Measurements from ENCODE around the gene GHRHR. TPM values are rescaled to one million over a fixed set of nuclear protein-coding genes. Genes with fewer than 3 reads are reported as not detected.
A peak's percentile ranks its signal among the peaks of the same experiment; 100 is the strongest.

GHRHR gene
- polyA plus RNA-seq, 3 donors: 0.14 to 0.29 (median 0.15) TPM

DNA sequence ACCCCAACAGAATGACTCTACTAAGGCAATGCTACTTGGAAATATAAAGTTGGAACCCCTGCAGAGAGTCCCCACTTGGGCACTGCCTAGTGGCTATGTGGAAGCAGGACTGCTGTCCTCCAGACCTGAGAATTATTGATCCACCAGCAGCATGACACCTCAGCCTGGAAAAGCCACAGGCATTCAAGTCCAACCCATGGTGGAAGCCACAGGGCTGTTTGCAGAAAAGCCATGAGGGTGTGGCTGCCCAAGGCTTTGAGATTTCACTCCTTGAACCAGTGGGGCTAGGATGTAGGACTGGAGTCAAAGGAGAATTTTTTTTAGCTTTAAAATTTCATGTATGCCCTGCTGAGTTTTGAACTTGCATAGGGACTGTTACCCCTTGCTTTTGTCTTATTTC, 13.6 kb upstream of the GHRHR start:
- DNase-seq (ENCODE audit: extremely low read depth in 1 of 11, low read depth in 9 of 11, low spot score in 4 of 11): no peak

DNA sequence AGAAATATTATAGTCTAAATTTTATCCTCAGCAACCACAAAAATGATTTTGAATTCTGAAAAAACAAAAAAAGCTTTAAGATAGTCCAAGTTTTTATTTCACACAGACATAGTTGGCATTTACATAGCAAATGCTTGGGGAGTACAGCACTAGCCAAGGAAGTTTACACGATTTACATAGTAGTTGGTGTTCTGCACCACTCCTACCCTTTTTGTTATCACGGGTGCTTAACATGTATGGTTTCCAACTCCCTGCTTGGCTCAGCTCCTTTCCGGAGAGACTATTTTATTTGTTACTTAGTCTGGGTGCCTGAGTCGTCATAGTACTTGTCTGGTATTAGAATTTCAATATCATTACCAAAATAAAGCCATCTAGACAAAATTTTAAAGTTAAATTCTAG, 8.8 kb upstream of the GHRHR start:
- DNase-seq (ENCODE audit: extremely low read depth in 1 of 11, low read depth in 9 of 11, low spot score in 4 of 11): no peak

DNA sequence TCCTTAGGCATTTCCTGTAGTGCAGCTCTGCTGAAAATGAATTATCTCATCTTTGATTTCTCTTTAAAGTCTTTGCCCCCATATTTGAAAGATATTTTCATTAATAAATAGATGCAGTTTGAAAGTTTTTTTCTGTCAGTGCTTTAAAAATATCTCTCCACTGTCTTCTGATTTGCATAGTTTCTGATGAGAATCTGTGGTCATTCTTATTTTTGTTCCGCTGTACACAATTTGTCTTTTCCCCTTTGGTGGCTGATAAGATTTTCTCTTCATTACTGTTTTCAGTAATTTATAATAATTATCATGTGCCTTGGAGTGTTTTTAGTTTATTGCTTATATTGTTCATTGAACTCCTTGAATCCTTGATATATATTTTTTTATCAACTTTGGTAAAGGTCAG, 7.0 kb upstream of the GHRHR start:
- no peak for DNase-seq (ENCODE audit: extremely low read depth in 1 of 11, low read depth in 9 of 11, low spot score in 4 of 11)

DNA sequence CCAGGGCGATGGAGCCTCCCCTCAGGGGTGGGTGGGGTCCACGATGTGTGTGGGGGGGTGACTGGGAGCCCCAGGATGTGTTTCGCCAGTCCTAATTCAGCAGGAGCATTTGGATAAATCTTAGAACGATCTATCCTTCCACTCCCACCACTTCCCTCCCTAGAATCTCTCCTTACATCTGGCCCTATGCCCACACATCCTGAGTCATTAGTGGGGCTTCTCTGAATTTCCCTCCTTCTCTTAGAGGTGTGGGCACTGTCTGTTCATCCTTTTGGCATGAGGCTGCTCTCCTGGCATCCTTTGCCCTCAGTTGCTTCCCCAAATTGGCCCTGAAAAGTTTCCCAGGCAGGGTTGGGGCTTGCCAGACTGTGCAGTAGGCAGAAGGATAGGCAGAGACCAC, 1.6 kb downstream of the GHRHR start:
- no peak for DNase-seq (ENCODE audit: extremely low read depth in 1 of 11, low read depth in 9 of 11, low spot score in 4 of 11)

DNA sequence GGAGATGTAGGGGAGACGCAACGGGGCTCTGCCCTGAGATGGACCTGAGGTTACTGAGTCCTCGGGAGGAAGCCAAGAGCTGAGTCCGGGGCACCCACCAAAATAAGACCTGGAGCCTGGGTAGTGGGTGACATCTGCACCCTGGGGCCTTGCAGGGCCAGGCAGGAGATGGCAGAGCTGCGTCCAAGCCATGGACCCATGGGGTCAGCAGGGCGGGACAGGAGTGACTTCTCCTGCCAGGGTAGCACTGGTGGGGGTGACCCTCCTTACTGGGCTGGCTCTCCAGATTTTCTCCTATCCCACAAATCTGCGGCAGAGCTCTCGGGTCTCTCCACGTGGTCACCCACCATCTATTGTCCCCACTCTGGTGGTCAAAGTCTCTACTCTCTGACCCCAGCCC, 2.1 kb downstream of the GHRHR start:
- no peak for DNase-seq (ENCODE audit: extremely low read depth in 1 of 11, low read depth in 9 of 11, low spot score in 4 of 11)

DNA sequence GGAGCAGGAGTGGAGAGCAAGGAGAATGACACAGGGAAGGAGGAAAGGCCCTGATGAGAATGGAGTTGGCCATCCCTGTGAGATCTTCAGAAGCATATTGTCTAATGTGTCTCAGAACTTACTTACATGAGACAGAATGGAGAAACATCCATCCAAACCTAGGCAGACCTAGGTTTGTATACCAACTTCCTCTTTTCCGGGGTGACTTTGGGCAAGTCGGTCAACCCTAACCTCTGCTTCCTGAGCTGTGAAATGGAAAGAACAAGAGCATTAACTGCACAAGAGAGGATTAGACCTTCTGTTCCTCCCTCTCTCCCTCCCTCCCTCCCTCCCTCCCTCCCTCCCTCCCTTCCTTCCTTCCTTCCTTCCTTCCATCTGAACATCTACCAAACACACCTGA, 4.5 kb downstream of the GHRHR start:
- DNase-seq (ENCODE audit: extremely low read depth in 1 of 11, low read depth in 9 of 11, low spot score in 4 of 11): no peak

DNA sequence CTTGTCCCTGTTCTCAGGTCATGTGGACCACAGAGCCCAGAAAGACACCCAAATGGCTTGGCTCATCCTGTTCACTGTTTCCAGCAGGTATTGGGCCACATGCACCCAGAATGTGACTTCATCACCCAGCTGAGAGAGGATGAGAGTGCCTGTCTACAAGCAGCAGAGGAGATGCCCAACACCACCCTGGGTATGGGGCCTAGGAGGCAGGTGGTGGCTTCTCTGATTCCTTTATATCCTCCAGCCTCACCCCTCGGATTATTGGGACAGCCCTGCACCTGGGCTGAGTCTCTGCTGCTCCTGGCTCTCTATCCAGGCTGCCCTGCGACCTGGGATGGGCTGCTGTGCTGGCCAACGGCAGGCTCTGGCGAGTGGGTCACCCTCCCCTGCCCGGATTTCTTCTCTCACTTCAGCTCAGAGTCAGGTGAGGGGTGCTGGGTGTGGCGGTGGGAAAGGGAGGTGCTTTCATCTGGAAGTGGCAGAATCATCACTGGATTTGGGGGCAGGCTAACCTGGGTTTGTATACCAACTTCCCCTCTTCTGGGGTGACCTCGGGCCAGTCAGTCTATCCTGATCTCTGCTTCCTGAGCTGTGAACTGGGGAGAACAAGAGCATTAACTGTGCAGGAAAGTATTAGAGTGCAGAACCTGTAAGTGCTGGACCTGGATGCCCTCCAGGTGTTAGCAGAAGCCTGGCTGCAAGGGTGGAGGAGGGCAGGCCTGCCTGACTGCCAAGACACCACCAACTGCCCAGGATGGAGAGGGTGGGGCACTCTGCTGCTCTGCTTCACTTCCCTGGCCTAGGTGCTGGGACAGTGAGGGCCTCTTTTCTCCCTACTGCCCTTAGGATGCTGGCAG, 5.2 kb downstream of the GHRHR start:
- DNase-seq (ENCODE audit: extremely low read depth in 1 of 11, low read depth in 9 of 11, low spot score in 4 of 11): no peak

DNA sequence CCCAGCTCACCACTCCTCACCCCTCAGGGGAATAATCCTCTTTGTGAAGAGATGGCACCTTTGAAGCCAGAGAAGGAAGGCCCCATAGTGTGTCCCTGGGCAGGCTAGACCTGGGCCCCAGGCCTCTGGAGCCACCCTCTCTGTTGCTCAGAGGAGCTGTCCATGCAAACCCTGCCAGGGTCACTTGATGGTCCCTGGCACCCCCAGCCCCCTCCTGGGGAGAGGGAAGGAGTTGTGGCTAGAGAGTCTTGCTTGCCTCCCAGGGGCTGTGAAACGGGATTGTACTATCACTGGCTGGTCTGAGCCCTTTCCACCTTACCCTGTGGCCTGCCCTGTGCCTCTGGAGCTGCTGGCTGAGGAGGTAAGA, 5.8 kb downstream of the GHRHR start:
- no peak for DNase-seq (ENCODE audit: extremely low read depth in 1 of 11, low read depth in 9 of 11, low spot score in 4 of 11)

DNA sequence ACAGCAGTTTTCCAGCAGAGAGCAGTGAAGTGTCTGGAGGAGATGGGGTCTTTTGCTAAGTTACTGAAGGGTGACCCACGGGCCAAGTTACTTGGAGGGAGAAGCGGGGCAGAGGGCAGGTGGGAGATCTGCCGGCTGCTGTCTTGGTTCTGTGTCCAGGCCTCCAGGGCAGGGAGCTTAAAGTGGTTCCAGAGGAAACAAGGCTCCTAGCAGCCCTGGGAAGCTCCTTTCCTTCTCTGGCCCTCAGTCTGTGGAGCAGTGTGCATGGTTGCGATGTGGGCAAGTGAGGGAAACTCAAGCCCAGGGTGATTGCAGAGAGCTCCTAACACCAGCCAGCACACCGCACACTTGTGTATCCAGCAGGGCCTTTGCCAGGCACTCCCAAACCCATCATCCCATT, 6.3 kb downstream of the GHRHR start:
- no peak for DNase-seq (ENCODE audit: extremely low read depth in 1 of 11, low read depth in 9 of 11, low spot score in 4 of 11)

DNA sequence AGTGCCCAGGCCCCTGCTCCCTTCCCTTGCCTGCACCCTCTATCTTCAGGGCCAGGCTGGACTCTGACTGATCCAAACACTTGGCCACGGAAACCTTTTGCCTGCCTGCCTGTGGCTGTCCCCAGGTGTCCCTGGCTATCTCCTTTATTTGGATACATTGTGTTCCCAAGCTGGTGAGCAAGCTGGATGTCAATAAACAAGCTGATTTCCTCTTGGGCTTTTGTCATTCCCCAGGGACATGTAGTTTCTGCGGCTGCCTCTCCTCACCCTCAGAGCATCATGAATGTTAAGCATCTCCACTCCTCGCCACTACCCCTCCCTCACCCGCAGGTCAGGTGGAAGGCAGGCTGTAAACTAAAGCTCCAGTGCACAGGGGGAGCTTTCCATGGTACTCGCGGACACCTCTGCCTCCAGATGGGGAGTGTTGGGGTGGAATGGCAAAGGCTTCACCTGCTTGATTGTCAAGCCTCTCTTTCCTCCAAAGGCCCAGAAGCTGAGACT, 6.9 kb downstream of the GHRHR start:
- DNase-seq (ENCODE audit: extremely low read depth in 1 of 11, low read depth in 9 of 11, low spot score in 4 of 11): no peak

DNA sequence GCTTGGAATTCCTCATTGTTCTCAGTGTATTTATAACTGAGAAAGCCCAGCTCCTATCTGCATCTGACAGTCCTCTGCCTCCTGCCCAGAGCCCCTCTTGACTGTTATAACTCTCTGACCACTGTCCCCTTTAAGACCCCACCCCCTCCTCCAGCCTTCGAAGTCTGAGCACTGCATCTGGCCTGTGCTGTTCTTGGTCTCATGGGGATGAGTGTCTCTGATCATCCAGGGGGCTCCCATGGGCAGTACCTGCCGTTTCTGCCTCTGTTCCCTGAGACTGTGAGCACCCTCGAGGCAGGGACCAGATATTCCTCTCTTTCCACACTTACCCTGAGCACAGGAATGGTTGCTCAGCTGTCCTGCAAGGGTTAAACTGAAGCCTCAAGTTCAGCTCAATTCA, 7.7 kb downstream of the GHRHR start:
- no peak for DNase-seq (ENCODE audit: extremely low read depth in 1 of 11, low read depth in 9 of 11, low spot score in 4 of 11)

DNA sequence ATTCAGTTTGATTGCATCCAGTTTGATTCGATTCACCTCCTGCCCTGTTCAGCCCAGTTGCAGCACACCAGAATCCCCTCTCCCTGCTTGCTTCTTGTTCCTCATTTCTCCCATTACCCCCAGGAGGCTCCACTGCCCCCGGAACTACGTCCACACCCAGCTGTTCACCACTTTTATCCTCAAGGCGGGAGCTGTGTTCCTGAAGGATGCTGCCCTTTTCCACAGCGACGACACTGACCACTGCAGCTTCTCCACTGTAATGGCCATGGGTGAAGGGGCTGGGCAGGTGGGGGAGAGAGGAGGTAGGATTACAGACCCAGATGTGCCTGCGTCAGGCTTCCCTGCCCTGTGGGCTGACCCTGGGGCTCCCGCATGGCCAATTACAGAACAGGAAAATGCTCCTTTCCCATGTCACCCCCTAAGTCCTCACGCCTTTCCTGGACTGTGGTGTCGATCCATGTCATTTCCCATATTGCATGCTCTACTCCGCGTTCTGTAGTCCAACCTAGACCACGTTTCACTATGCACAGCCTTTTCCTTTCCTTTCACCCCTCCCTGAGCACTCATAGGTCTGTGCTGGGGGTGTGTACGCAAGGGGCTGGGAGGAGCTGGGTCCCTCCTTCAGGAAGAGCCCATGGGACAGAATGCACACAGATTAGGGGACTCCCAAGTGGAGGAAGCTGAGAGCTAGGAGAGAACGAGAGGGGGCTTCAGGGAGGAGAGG, 8.2 kb downstream of the GHRHR start:
- no peak for DNase-seq (ENCODE audit: extremely low read depth in 1 of 11, low read depth in 9 of 11, low spot score in 4 of 11)

DNA sequence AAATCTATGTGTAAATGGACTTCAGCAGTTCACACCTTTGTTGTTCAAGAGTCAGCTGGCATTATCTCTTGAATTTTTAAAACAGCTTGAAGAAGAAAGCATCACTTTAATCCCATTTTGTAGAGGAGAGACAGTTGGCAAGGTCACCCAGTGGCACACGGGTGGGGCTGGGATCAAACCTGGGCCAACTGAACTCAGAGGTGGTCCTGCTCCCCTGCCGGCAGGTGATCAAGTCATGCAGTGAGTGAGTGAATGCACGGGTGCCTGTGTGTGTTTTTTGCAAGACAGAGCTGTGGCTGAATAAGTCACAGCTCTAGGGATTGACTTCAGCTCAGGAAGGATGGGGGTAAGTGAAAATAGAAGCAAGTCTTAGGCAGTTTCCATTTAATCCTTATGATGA, 9.5 kb downstream of the GHRHR start:
- DNase-seq (ENCODE audit: extremely low read depth in 1 of 11, low read depth in 9 of 11, low spot score in 4 of 11): no peak

DNA sequence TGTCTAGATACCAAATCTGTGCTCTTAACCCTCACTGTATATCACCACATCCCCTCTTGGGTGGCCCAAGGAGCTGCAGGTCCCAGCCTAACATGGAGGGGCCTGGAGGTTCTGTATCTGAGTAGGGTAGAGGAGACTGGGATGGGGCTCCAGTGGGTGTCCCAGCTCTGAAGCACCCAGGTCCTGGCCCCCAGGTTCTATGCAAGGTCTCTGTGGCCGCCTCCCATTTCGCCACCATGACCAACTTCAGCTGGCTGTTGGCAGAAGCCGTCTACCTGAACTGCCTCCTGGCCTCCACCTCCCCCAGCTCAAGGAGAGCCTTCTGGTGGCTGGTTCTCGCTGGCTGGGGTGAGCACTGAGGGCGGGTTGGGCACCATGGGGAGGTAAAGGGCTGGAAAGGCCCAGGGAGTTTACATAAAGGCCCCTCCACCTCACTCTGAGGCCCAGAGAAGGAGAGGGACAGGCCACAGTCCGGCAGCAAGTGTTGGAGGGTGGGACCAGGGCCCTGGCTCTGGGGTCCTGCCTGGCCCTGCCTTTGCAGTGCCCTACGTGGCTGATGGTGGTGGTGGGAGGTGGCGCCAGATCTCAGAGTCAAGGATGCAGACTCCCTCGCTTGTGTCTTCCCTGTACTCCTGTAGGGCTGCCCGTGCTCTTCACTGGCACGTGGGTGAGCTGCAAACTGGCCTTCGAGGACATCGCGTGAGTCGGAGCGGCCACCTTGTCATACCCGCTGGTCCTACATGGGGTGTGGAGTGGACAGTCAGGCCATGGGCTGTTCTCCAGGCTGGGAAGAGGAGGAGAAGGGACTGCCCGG, 10.2 kb downstream of the GHRHR start:
- no peak for DNase-seq (ENCODE audit: extremely low read depth in 1 of 11, low read depth in 9 of 11, low spot score in 4 of 11)

DNA sequence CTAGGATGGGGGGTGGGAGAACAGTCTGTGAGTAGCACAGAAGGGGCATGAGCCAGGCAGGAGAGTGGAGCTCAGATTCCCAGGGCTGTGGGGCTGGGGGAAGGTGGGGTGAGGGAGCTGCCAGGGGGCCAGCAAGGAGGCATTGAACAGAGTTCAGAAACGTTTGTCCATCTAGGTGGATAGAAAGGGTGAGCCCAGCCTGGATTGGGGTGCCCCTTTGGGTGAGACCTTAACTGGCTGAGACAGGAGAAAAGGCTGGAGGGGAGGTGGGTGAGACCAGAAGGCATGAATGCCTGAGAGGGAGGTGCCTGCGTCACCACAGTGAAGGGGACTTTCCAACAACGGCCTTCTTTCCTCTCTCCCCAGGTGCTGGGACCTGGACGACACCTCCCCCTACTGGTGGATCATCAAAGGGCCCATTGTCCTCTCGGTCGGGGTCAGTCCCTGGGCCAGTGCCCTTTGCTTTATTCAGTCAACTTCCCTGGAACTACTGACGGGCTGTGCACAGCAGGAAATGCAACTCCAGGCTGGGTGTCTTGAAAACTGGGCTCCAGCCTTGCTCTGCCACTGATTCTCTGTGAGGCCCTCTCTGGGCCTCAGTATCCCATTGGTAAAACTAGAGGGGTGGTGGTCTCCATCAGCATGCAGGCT, 11.0 kb downstream of the GHRHR start:
- DNase-seq (ENCODE audit: extremely low read depth in 1 of 11, low read depth in 9 of 11, low spot score in 4 of 11): peak in 6 of 11 donors; percentile 17 to 49 (median 26)

DNA sequence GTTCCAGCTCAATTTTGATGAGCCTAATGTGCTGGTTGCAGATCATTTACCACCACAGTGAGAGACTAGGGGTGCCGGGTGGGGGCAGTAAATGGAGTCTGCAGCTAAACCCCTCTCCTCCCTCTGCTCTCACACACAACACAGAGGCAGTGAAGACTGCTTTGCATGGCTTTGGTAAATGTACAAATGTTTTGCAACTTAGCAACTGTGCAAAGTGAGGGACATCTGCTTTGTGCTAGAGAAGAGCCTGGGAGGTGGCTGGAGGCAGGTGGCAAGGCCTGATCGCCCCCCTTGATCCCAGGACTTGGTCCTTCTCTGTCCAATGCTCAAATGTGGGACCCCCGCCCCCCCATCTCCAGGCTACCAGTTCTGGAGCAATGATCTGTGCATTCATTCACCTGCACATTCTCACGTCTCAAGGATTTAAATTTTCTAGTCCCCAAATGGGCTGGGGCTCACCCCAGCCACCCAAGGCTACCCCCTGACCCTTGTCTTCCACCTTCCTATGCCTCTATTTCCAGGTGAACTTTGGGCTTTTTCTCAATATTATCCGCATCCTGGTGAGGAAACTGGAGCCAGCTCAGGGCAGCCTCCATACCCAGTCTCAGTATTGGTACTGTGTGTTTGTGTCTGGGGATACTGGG, 11.6 kb downstream of the GHRHR start:
- no peak for DNase-seq (ENCODE audit: extremely low read depth in 1 of 11, low read depth in 9 of 11, low spot score in 4 of 11)

DNA sequence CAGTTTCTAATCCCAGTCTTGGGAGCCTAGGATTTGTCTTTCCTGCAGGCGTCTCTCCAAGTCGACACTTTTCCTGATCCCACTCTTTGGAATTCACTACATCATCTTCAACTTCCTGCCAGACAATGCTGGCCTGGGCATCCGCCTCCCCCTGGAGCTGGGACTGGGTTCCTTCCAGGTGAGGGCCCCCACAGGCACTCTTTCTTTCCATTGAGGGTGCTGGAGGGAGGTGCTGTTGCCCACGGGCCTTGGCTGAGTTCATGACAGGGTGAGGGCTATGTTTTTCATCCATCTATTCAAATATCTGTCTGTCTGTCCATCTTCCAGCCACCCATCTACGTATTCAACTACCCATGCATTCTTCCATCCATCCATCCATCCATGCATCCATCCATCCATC, 12.6 kb downstream of the GHRHR start:
- no peak for DNase-seq (ENCODE audit: extremely low read depth in 1 of 11, low read depth in 9 of 11, low spot score in 4 of 11)

DNA sequence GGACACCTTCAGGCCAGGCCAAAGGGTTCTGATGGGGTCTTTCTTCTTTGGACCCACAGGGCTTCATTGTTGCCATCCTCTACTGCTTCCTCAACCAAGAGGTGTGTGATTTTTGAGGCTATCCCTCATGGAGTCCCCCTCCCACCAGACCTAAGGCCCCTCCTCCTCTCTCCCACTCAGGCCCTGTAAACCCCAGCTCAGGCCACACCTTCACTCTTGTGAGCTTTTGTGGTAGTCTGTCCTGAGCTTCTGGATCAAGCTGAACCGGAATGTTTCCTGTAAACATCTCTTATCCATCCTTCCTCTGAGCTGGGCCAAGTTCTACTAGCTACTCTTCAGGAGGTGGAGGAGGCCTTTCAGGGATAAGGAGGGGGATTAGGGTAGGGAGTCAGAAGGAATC, 13.5 kb downstream of the GHRHR start:
- DNase-seq (ENCODE audit: extremely low read depth in 1 of 11, low read depth in 9 of 11, low spot score in 4 of 11): no peak

Measured in renal cortex interstitium (tissue), 11 donors.